Dedifferentiated amniotic fluid mesenchymal stem cell (primary cell): ENCODE measurements around the gene MGAT2.
"Not testable (repeated sequence)": the region's sequence is repeated elsewhere in the genome, so short reads cannot be mapped to it uniquely, and the experiment has no call there.

Experiments
- DNase-seq: peaks from one replicate; pipeline ENCODE4 v3.0.0-alpha.2; 2016; ENCODE audit errors: extremely low spot score

The MGAT2 gene

DNA sequence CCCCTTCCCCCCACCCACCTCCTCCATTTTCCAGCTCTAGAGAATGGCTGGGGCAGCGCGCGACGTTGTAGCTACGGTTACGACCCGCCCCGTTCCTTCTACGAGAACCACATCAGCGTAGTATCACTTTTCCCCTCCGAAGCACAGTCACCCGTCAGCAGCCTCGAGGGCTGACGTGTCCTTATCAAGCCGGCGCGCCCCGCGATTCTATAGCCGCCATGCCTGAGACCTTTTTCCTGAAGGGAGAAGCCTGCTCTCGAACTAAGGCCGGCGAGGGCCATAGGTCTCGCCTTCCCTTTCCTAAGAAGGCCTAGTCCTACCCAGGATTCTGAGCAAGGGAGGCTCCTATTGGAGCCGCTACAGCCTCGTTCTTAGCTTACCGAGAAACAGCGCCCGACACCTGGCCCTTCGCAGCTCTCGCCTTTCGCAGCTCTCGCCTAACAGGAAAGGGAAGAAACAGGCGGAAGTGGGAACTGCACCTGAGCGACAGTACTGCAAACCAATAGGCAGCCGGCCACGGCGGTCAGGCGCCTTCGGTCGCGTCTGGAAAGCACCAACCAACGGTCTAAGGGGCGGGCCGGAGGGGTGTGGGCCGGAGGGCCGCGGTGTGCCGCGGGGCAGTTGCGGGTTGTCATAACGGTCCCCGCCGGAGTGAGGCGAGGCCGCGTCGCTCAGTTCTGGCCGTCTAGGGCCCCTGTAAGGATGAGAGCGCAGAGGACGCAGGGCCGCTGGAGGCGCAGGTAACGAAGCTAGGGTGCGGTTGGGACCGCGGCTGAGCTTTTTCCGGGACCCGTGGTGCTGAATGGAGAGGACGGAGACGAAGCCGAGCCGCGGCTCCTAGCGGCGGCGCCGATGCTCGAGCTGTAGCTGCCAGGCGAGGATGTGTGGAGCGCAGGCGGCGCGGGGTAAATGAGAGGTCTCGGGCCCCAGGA, at the start of gene MGAT2, which contains the start of gene RPL36AL:
TSS of gene MGAT2 (plus strand) at position 618 of the 932 bp plus-strand sequence. CDS start 470 bp downstream, outside the sequence.
TSS of gene RPL36AL (minus strand) at position 445 of the 932 bp plus-strand sequence. CDS start 1,522 bp downstream, outside the sequence.
- DNase-seq = peak; percentile 99

DNA sequence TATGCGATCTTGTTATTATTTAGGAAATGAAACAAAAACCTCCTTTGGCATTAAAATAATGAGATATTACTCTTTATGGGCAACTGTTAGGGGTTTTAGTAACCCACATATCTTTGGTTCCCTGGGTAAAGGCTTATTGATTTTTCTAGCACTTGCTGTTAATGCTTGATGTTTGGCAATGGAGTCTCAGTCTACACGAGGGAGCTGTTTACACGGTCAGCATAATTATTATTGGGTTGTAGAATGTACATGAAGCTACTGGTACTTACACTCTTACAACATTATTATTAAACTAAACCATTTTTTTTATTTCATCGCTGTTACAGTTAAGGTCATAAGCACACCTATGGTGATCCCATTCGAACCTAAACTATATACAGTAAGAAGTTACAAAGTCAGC, 46.6 kb upstream of the MGAT2 start:
- DNase-seq = no peak

DNA sequence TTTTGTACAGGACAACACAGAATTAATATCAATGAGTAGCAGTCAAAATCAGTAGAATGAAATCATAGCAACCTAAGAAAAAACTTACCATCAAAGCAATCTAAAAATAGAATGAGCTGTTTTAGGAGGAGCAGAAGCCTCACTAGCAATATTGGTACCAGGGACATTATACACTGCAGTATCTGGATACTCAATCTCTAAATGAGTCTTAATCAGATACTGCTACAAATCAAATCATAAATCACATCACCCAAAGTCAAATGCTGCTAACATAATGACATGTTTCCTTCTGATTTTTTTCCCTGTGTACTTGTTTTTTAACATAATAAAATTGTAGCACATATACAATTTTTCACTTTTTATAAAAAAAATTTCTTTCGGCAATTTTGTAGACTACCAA, 42.5 kb upstream of the MGAT2 start:
- DNase-seq = no peak

DNA sequence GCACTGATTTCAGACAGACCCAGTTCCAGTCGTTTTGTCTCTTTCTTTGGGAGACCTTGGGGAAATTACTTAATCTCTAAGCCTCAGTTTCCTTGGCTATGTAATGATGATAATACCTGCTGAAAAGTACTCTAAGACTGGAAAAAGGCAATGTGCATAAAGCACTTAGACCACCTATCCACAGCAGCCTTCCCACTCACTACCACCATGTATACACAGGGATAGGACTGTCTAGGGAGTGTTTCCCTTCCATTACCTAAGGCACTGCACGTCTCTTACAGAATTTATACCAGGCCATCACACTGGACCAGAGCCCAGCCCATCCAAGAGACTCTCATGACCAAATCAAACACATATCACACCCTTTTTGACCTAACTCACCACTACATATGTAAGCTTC, 40.8 kb upstream of the MGAT2 start:
- DNase-seq = no peak

DNA sequence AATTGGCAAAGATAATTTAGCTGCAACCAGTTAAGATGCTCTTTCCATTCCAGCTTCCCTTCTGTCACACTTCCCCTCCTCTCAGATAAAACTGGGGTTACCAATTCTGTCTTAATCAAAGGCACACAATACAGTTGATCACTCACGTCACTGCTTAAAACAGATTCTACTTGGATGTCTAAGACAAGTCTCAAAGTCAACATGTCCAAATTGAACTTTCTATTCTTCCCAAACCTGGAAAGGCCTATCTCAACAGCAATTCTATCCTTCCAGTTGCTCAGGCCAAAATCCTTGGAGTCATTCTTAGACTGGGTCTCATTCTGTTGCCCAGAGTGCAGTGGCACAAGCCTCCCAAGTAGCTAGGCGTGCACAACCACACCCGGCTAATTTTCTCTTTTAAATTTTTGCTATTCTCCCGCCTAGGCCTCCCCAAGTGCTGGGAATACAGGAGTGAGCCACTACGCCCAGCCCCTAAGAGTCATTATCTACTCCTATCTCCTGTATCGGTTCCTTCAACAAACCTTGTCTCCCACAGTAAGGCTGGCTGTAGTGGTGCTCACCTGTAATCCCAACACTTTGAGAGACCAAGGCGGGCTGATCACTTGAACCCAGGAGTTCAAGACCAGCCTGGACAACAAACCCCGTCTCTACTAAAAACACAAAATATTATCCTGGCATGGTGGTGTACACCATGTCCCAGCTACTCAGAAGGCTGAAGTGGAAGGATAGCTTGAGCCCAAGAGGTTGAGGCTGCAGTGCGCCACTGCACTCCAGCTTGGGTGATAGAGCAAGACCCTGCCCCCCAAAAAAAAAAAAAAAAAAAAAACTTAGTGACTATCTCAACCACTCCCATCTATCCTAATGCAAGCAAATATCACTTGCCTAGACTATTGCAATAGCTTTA, 39.1 kb upstream of the MGAT2 start:
- DNase-seq = no peak

DNA sequence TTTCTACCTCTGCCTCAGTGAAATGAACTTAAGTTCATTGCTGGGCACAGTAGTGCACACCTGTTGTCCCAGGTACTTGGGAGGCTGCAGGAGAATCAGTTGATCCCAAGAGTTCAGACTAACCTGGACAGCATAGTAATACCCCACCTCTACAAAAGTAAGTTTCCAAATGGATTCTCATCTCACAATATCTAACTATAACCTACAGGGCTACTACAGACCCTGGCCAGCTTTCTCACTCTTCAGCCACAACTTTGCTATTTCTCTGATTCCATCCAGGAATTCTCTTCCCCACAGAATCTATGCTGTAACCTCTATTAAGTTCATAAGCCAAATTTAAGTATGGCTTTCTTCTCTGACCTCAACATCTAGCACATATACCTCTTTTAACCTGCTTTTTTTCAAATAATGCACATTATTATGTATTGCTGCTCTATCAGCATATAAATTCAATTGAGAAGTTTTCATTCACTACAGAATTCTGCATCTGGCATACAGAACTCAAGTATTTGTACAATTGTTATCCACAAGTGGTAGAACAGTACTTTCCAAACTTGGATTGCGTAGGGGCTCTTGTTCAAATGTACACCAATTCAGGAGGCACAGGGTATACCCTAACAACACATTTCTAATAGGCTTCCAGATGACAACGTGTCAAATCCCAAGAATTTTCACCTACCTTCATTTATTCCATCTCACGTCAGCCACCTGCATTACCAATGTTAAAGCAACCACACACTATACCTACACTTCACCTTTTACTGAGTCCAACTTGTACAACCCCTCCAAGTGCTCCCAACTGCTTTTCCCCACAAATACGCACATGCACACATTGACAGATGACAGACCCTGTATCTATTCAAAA, 38.3 kb upstream of the MGAT2 start:
- no peak for DNase-seq

DNA sequence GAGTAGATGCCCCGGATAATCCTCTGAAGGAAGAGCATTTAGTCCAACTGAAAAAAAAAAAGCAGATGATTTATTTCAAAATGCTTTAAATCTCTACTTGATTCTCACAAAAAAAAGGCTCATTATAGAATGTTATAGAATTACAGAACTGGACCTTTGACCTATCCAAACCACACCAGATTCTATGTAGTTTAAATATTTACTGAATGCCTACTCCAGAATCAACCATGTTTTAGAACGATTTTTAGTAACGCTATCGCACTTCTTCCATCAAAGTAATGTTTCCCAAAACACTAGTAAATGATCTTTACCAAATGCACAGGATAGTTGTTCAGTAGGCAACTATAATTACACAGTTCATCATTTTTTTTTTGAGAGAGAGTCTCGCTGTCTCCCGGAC, 37.0 kb upstream of the MGAT2 start:
- no peak for DNase-seq

DNA sequence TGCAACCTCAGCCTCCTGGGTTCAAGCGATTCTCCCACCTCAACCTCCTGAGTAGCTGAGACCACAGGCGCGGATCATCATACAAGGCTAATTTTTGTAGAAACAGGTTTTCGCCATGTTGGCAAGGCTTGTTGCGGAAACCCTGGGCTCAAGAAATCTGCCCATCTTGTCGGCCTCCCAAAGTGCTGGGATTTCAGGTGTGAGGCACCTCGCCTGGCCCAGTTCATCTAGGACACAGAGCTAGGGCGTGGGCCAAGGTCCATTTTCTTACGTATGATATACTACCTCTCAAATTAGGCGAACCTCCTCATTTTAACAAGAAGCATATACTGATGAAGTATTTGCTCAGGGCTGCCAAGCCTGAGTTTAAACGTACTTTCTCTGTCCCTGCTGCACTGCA, 36.5 kb upstream of the MGAT2 start:
- no peak for DNase-seq

DNA sequence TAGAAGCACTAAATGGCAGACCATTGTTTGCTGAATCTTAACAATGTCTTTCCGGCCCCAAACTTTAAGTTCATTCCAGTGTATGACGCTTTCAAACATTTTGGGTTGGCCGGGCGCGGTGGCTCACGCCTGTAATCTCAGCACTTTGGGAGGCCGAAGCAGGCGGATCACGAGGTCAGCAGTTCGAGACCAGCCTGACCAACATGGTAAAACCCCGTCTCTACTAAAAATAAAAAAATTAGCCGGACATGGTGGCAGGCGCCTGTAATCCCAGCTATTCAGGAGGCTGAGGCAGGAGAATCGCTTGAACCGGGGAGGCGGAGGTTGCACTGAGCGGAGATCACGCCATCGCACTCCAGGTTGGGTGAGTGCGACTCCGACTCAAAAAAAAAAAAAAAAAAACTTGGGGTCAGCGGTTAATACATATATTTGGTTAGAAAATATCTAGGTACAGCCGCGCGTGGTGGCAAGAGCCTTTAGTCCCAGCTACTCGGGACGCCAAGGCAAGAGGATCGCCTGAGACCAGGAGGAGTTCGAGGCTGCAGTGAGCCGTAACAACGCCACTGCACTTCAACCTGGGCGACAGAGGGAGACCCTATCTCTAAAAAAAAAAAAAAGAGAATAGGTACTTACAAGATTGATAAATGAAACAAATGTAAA, 35.5 kb upstream of the MGAT2 start:
- DNase-seq = not testable (repeated sequence)

DNA sequence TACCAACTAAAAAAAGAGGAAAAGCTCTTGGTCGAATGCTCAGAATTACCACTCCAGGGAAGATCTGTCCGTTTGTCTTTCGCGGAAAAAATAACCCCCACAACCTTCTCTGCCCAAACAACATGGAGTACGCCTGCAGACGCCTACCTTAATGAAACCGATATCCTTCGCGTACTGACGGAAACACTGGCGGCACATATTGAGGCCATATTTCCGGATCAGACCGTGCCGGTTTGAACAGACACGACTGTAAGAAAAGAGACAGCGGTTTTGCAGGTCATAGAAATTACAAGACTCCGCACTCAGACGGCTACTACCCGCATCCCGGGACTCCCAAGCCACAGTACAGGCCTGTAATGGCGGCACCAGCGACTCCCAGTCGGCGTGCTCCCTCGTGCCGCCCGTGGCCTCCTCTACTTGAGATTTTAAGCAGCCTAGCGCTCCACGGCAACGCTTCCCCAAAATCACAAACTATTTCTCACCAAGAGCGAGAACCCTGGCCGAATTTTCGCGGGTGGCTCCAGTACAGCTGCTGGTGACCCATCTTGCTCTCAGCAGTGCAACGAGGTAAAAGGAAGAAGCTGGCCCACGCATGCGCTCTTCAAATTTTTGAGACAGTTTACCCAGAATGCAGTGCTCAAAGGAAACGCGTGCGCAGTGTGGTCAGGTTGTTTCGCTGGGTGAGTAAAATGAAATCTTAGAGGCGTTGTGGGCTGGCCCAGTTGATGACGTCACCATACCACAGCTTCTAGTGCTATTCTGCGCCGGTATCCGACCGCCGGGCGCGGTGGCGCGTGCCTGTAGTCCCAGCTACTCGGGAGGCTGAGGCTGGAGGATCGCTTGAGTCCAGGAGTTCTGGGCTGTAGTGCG, 34.6 kb upstream of the MGAT2 start, which contains the start of gene RPS29:
TSS of gene RPS29 (minus strand) at position 578 of the 870 bp plus-strand sequence. CDS start at position 544, 34 bp downstream.
- peak; percentile 99 for DNase-seq

DNA sequence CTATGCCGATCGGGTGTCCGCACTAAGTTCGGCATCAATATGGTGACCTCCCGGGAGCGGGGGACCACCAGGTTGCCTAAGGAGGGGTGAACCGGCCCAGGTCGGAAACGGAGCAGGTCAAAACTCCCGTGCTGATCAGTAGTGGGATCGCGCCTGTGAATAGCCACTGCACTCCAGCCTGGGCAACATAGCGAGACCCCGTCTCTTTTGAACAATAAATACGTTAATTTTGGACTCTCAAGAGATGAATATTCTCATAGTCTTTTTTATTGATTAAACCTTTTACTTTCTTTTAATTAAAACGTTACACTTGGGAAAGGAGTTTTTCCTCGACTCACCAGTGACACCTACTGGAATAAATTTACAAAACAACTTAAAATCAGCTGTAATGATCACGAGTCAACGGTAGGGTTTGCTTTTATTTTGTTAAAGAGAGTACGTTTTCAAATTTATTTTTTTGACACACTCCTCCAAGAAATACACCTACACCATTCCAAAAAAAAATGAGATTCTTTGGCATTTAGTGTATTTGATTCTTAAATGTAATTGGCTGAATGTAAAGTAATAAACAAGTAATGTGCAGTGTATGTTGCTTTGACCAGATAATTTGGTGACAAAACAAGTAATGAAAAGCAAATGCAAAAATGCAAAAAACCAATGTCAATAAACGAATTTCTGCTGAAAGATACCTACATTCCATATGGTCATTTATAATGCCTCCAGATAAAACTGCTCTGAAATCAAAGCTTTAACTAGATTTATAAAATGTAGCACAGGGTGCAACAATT, 33.7 kb upstream of the MGAT2 start:
- peak; percentile 75 for DNase-seq

DNA sequence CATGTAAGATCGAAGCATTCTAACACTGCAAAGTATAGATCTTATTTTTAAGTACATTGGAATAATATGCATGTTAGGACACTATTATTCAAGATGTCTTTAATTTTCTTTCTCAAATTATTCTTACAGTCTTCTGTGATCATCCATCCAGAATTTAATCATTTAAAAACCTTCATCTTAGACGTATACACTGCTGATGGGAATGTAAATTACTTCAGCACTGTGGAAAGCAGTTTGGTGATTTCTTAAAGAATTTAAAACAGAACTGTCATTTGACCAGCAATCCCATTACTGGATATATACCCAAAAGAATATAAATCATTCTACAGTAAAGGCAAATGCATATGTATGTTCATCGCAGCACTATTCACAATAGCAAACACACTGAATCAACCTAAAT, 31.2 kb upstream of the MGAT2 start:
- no peak for DNase-seq

DNA sequence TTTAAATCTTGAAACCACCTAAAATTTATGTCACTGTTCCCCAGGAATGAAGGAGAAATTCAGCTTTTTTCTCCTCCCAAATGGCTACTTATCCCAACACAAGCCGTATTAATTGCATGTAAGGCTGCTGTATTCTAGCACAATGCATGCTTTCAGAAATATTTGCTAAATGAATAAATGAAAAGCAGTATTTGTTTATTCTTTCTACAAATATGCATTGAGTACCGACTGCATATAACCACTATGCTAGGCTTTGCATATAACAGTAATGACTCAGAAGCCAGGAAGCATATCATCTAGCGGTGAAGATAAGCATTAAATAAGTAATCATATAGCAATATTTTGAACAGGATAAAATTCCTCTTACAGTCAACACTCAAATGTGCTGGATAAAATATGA, 27.6 kb upstream of the MGAT2 start:
- peak; percentile 36 for DNase-seq

DNA sequence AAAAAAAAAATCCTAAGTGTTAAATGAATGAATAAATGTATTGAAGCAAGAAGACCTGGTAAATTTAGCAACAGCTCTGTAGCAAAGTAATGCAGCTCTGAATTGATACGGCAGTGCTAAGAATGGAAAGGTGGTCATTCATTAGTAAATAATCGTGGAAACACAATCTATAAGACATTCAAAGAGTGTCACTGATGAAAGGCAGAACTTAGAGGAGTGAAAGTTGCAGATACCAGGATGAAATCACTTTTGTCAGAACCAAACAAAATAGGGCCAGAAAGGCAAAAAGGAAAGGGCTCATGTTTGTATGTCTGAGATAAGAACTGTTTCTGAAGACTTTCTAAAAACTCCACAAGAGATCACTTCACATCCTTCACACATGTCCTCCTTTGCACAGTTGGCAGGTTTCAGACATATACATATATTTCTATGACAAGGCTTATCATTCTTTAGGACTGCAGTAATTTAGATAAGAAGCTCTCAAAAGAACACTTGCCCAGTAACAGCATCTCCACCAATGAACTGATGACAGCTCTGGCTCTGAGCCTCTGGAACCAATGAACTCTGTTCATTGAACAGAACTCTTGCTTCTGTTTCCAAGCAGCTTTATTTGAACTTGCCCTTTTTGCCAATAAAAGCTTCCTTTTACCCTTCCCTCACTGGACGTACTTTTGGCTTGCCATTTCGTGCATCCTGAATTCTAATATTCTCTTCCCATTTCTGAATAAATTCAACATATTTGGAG, 26.1 kb upstream of the MGAT2 start:
- DNase-seq = peak; percentile 42

DNA sequence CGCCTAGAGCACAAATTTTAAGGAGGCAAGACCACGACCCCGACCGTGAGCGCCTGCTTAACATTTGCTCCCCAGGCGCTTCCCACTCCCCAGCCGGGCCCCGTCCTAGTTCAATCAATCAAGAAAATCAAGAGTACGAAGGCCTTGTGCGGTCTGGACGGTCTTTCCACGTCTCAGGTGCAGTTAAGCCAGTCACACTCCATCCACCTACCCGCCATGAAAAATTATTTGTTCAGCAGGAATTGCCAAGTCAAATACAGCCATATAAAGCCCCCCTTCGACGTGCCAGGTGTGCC, 22.5 kb upstream of the MGAT2 start:
- DNase-seq = no peak

DNA sequence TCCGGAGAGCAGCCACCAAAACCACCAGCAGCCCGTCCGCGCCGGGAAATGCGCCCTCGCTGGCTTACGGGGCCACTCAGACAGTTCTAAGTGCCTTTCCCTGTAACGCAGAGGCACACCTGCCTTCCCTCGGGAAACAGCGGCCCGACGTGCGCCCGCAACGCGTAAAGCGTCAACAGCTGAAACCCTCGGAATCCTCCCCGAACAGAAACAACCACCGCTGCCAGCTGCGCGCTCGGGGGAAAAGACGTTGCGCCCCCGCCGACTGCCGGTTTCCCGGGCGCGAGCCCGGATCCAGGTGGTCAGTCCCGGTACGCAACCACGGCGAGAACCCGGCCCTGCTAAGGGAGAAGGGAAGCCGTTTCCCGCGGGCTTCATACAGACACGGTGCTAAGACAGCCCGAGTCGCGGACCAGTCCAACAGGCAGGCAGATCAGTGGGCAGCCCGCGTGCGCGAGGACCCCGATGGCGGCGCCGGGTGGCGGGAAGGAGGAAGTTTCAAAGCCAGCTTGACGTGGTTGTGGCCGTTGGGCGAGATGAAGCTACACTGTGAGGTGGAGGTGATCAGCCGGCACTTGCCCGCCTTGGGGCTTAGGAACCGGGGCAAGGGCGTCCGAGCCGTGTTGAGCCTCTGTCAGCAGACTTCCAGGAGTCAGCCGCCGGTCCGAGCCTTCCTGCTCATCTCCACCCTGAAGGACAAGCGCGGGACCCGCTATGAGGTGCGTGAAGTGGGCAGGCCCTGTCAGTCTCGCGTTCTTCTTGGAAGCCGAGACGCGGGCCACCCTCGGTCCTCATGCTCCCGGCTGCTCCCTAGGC, 21.9 kb upstream of the MGAT2 start, which contains the start of gene LRR1:
TSS of gene LRR1 (plus strand) at position 456 of the 816 bp plus-strand sequence. CDS start at position 537, 81 bp downstream.
- DNase-seq = peak; percentile 63

DNA sequence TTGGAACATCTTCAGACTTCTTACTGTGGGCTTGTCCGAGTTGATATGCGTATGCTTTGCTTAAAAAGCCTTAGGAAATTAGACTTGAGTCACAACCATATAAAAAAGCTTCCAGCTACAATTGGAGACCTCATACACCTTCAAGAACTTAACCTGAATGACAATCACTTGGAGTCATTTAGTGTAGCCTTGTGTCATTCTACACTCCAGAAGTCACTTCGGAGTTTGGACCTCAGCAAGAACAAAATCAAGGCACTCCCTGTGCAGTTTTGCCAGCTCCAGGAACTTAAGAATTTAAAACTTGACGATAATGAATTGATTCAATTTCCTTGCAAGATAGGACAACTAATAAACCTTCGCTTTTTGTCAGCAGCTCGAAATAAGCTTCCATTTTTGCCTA, 13.0 kb upstream of the MGAT2 start:
- DNase-seq = no peak
